ENCODE results near the gene MAFF.
"Not testable (repeated sequence)": the region's sequence is repeated elsewhere in the genome, so short reads cannot be mapped to it uniquely, and the experiment has no call there.

Gene MAFF

DNA sequence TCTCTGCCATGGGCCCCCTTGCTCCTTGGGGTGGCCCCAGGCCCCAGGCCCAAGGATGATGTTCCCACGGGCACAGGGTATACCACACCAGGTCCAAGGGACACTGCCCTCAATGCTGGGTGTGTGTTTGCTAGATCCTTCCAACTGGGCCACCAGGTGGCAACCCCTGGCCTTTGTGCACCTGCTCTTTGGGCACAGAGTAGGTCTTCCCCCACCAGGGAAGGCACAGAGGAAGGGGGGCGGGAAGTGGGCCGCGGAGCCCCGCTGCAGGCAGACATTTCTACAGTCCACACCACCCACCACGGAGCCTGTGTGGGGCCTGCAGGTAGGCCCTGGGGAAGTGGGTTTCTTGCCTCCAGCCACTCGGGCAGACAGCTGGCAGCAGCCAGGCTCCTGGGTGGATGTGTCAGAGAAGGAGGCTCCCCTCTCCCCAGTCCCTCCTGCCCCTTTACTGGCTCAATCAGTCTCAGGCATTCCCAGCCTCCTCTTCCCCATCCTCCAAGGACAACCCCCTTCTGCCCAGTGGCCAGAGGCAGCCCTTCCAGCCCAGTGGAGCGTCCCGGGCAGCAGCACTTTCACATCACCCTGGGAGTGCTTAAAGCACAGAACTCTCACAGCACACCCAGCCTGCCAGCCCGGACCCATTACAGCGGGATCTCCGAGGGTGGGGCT lies 21.6 kb downstream of the MAFF start:
- DNase-seq (ENCODE audit: low read depth in 2 of 2) = no peak

DNA sequence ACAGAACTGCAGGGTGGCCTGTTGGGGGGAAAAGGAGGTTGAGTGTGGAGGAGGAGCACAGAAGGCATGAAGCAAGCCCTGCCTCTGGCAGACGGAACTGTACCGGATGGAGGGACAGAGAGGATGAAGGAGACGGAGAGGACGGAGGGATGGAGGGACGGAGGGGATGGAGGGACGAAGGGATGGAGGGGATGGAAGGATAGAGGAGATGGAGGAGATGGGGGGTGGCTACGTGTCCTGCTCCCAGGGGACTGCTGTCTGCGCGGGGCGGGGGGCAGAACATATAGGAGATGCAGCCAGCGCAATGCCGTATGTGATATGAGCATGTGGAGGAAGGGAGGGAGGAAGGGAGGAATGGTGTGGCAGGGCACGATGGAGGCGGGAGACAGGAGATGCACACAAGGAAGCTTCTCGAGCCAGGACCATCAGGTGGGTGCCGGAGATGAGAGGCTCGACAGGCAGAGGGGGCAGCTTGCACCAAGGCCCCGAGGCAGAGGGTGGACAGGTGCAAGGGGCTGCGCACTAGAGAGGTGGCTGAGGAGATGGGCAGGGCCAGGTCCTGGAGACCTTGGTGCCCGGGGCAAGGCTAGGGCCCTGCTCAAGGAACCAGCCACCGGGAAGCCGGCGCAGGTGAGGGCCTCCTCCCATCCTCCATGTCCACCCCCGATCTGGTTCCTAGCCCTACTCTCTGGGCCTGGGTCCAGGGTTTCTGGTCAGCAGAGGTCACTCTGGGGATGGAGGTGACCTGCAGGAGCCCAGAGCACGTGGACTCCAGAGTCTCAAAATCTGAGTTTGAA lies 25.3 kb downstream of the MAFF start:
- DNase-seq (ENCODE audit: low read depth in 2 of 2) = no peak

GRCh38 chr22:38228326-38228872 lies 26.6 kb downstream of the MAFF start:
- DNase-seq (ENCODE audit: low read depth in 2 of 2) = no peak

GRCh38 chr22:38228873-38229740 lies 27.3 kb downstream of the MAFF start:
- no peak for DNase-seq (ENCODE audit: low read depth in 2 of 2)

DNA sequence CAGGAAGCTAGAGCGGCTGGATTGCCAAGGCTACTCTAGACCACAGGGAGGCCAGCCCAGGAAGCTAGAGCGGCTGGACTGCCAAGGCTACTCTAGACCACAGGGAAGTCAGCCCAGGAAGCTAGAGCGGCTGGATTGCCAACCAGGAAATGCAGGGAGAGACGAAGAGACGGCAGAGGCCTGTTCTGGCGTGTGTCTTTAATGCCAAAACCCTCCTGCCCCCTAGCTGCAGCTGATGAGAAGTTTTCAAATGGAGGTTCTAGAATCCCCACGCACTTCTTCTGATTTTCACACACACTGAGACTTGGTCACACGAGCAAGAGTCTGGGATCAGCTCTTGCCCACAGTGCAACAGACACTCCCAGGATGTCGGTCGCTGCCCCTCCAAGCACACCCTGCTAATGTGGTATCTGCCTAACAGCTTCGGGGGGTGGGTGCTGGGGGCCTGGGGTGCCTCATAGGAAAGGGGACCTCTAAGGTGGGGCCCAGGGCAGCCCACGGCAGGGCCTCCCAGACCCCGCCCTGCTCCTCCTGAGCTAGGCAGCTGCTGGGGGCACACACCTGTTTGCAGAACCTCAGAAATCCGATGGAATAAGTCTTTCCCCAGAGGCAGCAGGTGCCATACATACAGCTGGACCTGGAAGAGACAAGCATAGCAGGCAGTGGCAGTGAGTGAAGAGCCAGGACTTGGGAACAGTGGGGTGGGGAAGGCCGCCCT lies 28.5 kb downstream of the MAFF start:
- DNase-seq (ENCODE audit: low read depth in 2 of 2) = no peak

GRCh38 chr22:38230916-38231315 lies 29.1 kb downstream of the MAFF start:
- DNase-seq (ENCODE audit: low read depth in 2 of 2) = no peak

GRCh38 chr22:38232196-38232595 lies 30.4 kb downstream of the MAFF start:
- no peak for DNase-seq (ENCODE audit: low read depth in 2 of 2)

DNA sequence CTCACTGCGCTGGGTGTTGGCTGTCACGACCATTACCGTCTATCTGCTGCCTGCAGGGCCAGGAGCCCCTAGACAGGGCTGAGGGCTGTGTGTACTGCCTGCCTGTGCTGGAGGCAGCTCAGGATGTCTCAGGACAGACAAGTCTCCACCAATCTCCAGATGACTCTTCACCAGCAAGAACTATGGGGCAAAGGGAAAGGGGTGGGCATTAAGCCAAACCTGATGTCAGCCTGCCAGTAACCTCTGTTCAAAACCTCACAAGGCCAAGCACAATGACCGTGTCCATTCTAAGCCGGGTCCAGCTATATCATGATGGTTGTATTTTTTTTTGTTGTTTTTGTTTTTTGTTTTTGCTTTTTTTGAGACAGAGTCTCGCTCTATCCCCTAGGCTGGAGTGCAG lies 31.6 kb downstream of the MAFF start:
- no peak for DNase-seq (ENCODE audit: low read depth in 2 of 2)

DNA sequence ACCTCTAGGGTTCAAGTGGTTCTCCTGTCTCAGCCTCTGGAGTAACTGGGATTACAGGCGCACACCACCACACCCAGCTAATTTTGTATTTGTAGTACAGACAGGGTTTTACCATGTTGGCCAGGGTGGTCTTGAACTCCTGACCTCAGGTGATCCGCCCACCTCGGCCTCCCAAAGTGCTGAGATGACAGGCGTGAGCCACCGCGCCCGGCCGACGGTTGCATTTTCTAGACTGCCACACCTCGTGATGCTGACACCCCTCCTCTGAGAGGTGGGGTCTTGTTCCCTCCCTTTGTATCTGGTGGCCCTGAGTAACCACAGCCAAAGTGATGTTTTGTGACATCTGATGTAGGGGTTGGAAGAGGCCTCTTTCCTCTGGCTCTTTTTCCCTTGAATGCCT lies 32.1 kb downstream of the MAFF start:
- not testable (repeated sequence) for DNase-seq (ENCODE audit: low read depth in 2 of 2)

DNA sequence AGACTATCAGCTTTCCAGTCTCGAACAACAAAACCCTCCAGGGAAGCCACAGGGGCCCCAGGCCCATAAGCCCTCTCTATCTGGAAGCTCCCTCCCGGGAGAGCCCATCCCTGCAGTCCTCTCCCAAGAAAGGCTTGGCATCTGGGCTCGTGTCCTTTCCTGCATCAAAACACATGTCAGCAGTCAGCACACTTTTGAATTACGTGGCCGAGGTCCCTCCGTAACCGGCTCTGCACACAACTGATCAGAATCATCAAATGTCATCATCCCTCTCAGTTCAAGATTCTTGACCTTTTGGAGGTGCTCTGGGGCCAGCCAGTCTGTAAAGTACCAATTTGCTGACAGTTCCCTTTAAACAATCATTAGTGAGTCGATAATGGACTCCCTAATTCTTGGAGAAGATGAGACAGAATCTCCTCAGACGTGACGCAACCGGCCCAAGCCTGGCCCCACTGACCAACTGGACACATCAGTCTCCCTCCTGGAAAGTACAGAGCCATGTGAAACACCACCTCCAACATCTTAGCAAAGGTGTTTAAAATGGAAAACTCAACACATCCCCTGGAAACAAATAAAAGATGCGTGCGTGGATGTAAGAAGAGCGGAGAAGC lies 33.6 kb downstream of the MAFF start:
- DNase-seq (ENCODE audit: low read depth in 2 of 2) = no peak

- no peak for DNase-seq (ENCODE audit: low read depth in 2 of 2)
Measured at GRCh38 chr22:38236786-38237185, 35.0 kb downstream of the MAFF start.

- DNase-seq (ENCODE audit: low read depth in 2 of 2) = no peak
Measured at GRCh38 chr22:38238519-38239071, 36.8 kb downstream of the MAFF start.

DNA sequence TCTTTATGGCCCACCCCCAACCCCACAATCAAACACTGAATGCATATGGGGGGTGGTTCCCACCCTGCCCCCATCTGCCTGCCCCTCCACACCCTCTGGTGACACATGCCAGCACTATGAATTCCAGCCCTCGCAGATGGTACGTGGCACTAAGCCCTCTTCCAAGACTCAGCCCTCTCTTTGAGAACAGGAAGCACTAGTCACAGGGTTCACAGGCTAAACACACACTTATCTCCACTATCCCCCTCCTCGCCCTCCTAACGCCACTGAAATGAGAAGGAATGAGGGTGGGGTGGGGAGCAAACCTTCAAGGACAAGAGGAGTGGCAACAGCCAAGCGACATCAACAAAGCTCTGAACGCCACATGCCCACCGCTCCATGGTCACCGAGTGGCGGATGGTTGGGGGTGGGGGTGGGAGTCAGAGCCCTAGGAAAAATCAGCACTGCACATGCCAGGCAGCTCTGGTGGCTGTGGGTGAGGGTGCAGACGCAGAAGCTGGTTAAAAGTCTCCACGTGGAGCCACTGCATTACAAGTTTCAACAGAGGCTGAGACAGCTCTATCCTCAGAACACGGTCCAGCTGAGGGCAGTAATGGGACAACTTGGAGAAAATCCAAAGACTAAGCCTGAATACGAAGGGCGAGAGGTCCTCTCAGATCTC lies 37.4 kb downstream of the MAFF start:
- DNase-seq (ENCODE audit: low read depth in 2 of 2) = no peak

GRCh38 chr22:38240734-38241252 lies 39.0 kb downstream of the MAFF start:
- DNase-seq (ENCODE audit: low read depth in 2 of 2) = no peak

DNA sequence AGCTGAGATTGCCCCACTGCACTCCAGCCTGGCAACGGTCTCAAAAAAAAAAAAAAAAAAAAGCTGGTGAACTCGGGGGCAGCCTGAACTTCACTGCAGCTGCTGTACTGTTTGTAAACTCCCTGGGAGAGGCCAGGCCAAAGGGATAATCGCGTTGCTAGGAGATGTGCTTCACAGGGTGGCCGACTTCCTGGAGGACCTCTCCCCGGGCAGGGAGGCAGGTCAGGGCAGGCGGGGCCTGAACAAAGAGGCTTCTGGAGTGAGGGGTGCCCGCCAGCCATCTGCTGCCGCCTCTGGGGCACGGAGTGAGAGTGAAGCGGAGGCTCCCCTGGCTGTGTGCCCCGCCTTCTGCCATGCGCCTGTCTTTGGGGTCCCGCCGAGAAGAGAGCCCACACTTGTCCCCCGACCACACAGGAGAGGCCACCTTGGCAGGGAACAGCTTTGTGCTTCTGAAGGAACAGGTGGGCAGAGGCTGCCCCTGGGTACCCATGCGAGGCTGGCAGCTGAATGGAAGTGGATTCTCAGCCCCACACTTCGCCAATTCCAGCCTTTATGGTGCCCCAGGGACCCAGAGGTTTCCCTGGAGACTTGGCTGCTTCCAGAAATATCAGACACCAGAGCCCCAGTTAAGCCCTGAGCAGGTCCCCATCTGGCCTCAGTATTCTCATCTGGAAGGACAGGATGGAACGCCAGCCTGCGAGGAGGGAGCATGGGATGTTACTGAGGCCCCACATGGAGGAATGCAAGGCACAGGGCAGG lies 41.4 kb downstream of the MAFF start:
- no peak for DNase-seq (ENCODE audit: low read depth in 2 of 2)

DNA sequence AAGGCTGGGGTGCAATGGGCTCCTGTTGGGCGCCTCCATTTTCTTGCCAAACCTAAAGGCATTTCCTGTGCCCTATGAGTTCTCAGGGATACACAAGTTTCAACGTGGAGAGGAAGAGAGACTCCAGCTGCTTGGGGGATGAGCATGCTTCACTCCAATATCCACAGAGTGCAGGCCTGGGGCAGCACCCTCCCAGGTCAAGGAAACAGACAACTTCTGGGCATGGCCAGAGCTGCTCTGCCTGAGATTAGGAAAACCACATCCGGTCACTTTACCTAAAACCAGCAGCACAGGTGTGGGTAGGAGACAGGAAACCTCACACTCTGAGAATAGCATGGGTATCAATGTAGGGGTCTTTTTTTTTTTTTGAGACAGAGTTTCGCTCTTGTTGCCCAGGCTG lies 42.3 kb downstream of the MAFF start:
- no peak for DNase-seq (ENCODE audit: low read depth in 2 of 2)

DNA sequence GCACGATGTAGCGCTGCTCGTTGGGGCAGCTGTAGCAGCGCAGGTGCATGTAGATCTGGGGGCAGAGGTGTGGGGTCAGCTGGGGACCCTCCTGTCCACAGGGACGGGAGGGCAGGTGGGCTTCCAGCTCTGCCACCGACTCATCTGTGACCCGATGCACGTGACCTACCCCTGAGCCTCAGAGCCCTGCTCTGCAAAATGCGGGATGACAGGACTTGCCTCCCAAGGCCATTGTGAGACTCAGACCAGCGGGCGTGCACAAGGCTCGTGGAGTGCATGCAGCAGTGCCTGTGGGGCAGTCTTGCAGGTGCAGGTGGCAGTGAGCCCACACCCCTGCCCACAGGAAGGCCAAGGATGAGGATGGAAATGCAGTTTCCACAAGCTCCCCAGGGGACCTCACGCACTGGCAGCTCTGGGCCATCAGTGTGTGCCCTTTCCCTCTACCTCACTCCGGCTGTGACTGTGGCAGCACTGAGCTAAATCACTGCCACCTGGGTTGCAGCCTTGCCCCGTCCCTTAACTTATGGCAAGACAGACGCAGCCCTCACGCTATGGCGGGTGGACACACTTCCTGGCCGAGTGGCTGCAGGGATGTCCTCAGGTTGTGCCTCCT lies 44.4 kb downstream of the MAFF start:
- DNase-seq (ENCODE audit: low read depth in 2 of 2) = no peak

DNA sequence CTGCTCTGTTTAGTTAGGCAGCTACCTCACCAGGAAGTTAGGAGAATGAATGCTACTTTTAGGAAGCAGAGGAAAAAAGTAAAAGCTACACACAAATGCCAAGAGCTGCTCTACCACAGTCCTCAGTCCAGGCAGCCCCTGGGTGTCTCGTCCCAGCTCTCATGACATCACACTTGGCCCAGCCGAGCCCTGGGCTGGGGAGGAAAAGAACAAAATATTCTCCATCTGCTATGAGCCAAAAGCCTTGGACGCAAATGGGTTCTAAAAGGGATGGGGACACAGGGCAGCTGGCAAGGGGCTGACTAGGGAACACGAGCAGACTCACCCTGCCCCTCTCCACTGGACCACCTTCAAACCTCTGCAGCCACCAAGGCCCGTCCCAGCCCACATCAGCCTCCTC lies 44.9 kb downstream of the MAFF start:
- no peak for DNase-seq (ENCODE audit: low read depth in 2 of 2)

DNA sequence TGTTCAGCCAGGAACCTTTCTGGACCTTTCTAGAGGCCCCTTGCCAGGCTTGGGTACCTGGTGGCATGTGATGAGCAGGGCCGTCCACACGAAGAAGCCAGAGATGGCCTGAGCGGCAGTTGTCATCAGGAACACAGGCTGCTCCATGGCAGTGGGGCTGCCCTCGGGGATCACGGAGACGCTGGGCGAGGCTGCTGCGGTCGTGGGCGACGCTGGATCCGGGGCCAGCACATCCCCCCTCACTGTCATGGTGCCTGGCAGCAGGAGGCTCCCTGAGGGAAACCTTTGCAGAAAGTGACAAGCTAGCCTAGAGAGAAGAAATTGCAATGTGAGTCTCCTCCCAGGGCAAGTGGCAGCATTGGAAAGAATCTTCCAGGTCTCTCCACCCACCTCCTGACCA lies 45.9 kb downstream of the MAFF start:
- DNase-seq (ENCODE audit: low read depth in 2 of 2) = no peak
